DMS114 treated with DMSO at 0.1 percent for 48 hours (cell line): ENCODE measurements around the gene HMGCS1.
"Not testable (repeated sequence)": the region's sequence is repeated elsewhere in the genome, so short reads cannot be mapped to it uniquely, and the experiment has no call there.

Experiments used
- DNase-seq: peaks from one replicate; lab custom pipeline; 2025; ENCODE audit not compliant: unreplicated experiment; lab: John Stamatoyannopoulos, UW

The HMGCS1 gene

DNA sequence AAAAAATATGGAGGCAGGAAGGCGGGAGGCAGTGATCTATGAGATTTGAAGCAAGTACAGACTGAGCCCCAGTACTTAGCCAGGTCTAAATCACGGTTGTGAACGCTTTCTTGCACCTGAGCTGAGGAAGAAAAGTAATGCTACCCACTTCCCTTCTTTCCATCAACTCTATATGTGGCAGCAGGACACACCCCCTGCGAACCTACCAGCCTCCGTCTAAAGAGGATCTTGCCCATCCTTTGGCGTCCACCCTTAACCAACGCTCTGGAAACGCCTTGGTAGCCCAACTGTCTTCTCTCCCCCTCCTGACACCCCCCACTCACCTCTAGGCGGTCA is 545 bp downstream of the HMGCS1 start:
- peak; percentile 7 for DNase-seq

DNA sequence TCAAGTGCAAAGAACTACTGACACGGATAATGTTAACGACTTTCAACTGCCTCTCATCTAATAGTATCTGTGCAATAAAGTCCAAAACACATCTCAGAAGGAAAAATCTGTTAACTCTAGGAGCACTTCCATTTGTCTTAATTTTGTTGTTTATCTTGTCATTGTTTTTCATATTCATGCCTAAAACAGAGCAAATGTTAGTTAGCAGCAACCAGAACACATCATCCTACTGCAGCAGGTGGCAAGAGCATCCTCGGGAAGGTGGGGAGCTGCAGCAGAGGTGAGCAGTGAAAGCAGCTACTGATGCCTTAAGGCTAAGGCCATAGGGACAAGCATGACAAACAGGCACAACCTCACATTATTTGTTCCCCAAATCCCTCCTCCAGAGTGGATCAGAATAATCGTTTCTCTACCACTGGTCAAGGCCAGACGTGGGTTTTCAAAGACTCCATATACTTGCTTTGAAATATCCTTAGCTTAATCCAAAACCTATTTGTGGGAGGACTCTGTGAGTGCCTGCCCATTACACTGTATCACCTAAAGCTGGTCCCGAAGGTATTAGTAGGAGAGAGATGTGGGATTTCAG is 1.0 kb downstream of the HMGCS1 start:
- no peak for DNase-seq

GRCh38 chr5:43309637-43310036 is 3.6 kb downstream of the HMGCS1 start:
- no peak for DNase-seq

GRCh38 chr5:43309122-43309521 is 4.1 kb downstream of the HMGCS1 start:
- DNase-seq, result no peak

DNA sequence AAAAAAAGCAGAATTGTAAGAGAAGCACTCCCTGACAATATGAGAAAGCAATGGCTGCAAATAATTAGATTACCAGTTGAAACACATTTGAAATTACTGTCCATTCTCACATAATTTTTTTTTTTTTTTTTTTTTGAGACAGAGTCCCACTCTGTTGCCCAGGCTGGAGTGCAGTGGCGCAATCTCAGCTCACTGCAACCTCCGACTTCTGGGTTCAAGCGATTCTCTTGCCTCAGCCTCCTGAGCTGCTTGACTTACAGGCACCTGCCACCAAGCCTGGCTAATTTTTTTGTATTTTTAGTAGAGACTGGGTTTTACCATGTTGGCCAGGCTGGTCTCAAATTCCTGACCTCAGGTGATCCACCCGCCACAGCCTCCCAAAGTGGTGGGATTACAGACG is 6.3 kb downstream of the HMGCS1 start:
- DNase-seq, result not testable (repeated sequence)

GRCh38 chr5:43305948-43306565 is 7.2 kb downstream of the HMGCS1 start:
- peak; percentile 55 for DNase-seq

DNA sequence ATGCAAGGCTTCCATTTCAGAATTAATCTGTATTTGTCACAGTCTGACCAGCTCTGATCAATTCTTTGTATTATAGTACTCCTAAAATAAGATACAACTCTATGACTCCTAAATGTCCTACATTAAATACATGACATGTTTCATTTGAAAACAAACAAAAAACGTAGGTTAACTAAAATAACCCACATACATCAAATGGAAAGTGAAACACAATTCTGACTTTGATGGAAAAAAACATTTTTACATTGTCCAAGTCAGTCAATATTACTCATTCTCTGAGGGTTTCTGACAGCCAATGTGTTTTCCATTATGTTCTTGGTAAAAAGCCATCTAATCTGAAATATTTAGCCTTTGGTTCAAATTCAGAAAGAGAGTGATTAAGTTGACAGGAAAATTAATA is 8.7 kb downstream of the HMGCS1 start:
- no peak for DNase-seq

GRCh38 chr5:43303242-43303641 is 10.0 kb downstream of the HMGCS1 start:
- no peak for DNase-seq

GRCh38 chr5:43302481-43302880 is 10.7 kb downstream of the HMGCS1 start:
- DNase-seq, result no peak

GRCh38 chr5:43301653-43302091 is 11.5 kb downstream of the HMGCS1 start:
- no peak for DNase-seq

DNA sequence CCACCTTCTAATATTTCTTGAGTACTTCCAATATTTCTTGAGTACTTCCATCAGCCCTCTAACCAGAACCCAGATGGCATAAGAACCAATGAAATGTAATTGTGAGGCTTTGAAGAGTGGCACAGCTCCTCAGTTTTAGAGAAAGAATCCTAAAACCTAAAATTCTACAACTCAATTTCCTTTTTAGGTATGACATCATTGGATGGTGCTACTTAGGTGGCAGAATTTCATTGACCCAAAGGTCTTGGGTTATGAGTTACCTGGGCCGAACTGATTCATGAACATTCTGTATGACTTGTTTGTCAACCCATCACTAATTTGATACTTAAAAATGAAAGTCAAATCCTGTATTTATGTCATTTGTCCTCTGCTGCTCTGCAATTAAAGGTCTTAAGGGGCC is 13.1 kb downstream of the HMGCS1 start:
- DNase-seq, result no peak

GRCh38 chr5:43298443-43298842 is 14.8 kb downstream of the HMGCS1 start:
- DNase-seq, result no peak

DNA sequence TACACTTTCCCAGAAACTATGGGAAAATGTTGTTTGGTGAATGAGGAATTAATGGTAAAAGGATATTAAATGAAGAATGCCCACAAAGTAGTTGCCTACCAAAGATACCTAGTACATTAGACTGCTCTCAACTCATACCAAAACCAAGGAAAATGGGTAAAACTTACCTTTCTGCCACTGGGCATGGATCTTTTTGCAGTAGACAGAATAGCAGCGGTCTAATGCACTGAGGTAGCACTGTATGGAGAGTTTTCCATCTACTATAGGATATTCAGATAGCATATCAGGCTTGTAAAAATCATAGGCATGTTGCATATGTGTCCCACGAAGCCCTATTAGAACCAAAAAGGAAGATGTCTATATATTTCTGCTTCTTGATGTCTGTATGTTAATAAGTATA is 16.4 kb downstream of the HMGCS1 start:
- DNase-seq, result no peak

GRCh38 chr5:43295202-43295601 is 18.0 kb downstream of the HMGCS1 start:
- DNase-seq, result no peak

DNA sequence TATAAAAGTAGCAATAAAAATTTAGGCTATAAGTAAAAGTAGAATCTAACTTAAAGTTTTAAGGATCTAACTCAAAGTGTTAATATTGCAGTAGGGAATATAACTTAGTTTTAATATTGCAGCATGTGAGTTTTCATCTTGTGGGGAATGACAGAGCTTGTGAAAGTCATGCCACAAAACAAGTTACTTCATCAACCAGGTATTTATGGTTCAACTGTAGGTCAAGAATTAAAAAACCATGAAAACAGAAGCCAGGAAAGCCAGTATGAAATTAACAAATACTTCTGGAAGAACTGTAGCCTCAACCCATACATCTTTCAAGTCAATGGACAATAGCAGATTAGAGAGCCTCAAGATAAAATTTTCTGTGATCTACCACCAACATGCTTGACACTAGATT is 19.0 kb downstream of the HMGCS1 start:
- DNase-seq, result no peak

DNA sequence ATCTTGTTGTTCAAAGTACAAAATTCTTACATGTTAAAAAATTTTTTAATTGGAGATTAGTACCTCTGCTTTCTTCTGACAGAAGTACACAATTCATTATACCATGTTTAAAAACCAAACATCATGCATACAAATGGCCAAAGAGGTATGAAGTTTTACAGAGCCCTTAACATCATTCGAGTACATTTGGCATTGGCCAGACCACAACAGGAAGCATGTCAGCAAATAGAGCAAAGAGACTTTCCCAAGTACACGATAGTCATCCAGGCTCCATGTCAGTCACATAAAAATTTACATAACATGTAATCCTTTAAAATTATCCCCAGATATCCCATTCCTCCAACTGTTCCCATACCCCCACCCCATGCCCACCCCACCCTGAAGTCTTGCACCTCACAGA is 22.5 kb downstream of the HMGCS1 start:
- DNase-seq, result no peak

DNA sequence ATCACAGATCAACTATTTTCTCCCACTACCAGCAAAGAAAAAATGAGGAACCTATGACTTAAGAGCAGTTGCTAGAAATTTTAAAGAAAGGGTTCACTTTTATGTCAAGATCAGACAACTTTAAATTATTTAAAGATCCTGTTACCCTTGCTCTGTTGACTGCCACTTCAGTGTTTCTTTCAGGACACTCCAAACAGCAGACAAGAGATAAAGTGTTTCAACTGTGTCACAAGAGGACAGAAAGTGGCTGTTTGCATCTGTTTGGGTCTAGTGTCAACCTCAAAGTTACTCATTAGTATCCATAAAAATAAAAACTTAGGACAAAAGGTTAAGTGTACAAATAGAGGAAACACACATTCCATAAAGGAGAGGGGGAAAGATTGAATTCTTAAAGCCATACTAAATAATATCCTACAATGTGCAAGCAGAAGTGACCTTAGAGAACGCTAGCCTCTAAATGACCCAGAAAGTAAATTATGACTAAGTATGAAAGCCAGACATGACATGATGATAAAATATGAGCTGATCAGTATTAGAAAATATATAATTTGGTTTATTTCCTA is 24.9 kb downstream of the HMGCS1 start:
- DNase-seq, result no peak

DNA sequence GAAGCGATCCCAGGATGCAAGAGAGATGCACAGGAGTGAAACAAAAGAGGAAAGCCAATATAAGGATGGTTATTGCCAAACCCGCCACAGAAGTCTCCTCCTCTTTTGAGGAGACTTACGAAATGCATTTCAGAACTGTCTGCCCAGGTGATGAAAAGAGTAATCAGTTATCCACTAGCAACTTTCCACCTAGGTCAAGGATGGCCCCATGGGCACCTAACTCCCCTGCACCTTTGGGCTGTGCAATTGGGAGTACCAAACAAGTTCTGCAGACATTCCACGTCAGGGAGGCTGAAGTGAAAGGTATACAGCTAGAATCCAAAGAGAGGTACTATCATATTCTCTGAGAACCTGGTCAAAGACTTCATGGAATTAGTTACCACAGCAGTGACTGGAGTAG is 25.7 kb downstream of the HMGCS1 start:
- DNase-seq, result no peak

GRCh38 chr5:43286623-43287022 is 26.6 kb downstream of the HMGCS1 start:
- no peak for DNase-seq

DNA sequence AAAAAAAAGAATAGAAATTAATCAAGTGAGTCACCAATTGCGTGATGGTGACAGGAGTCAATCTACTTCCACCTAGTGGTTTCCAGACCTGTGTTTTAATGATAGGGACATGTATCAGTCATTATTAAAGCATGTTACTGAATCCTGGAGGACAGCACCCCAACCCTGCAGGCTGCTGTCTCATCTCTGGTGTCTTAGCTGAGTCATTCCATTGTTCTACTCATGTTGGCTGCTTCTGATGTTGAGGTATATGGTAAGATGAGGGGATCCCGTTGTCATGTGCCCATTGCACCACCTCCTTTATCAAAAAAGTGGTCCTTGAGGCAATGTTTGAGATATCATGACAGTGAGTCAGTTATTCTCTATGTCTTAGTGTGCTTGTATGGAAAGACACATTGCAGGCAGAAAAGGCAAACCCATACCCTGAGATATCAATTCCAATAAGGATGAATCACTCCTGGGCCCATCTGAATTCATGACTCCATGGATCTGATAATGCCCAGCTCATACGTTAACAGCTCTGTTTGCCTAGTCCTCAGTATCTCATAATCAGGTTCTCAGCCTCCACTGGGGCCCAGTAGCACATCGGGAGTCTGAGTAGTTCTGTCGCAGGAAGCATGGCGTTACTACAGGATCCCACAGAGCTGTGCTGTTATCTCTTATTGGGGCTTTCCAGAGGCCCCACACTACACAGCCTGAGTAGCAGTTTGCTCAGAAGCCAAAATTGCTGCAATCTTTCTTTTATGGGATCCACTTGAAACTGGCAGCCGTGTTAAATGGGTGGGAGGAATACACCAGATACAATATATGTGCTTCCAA is 31.2 kb downstream of the HMGCS1 start:
- DNase-seq, result no peak

GRCh38 chr5:43279548-43280274 is 33.5 kb downstream of the HMGCS1 start:
- DNase-seq, result no peak
